Endometrial microvascular endothelial cells (primary cell): ENCODE results near the gene LSM12. TPM values are rescaled to one million over a fixed set of nuclear protein-coding genes. Genes with fewer than 3 reads are reported as not detected.
"Not testable (repeated sequence)": the region's sequence is repeated elsewhere in the genome, so short reads cannot be mapped to it uniquely, and the experiment has no call there.

ENCODE experiments used
- in situ Hi-C: cut with HindIII; loops from 2 replicates; pipeline ENCODE4 v1.10.0; 2017; ENCODE audit warnings: low sequenced_read_pairs, low pct_unique_long_range_greater_than_20kb; ENCODE audit errors: inconsistent ontology term
- total RNA-seq: library from RNA; depleted of rRNA; stranded (reverse); fragments of >200 nt; gene quantifications from one replicate; pipeline ENCODE4 v1.2.3, GENCODE V29; 2015; ENCODE audit errors: inconsistent ontology term

Gene LSM12
- total RNA-seq, 1 donor from 2014 or later = 61.8 TPM

DNA sequence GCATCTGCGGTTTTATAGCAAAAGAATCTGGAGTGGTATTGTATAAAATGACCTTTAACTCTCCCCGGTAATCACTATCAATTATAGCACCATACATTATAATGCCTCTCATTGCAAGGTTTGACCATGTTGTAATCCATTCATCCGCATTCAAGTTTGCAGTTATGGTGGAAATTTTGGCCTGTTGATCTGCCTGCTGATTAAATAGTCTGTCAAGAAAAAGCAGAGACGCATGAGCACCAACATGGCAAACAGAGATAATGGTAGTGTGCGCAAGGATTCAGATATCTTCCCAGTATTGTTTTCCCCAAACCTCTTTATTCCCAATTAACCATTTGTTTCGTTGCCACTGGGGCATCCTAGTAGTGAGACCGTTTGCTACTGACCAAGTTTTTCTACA is 45.2 kb downstream of the LSM12 start:
- in situ Hi-C loops = not testable (repeated sequence)

GRCh38 chr17:44014437-44015172 is 51.9 kb downstream of the LSM12 start, which contains the start of gene TMEM101:
TMEM101 (minus strand) TSS chr17:44014963; CDS start chr17:44014952, 11 bp downstream.
- in situ Hi-C loops = no loop called here

GRCh38 chr17:44014133-44014436 is 52.4 kb downstream of the LSM12 start:
- in situ Hi-C loops = no loop called here

DNA sequence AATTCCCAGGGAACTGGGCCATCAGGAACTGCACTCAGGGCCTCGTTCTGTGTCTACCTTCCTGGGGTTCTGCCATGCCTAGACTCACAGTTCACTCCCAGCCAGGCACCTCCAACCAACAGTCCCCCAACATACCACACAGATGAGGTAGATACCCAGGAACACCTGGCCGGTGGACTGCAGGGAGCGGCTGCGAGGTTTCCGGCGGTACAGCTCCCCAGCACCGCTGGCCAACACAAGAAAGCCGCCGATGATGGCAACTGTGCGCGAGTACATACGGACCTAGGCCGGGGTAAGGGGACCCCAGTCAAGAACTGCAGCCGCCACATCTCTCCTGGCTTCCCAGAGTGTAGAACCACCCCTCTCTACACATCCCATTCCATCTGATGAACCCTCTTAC is 53.6 kb downstream of the LSM12 start:
- in situ Hi-C loops = no loop called here

DNA sequence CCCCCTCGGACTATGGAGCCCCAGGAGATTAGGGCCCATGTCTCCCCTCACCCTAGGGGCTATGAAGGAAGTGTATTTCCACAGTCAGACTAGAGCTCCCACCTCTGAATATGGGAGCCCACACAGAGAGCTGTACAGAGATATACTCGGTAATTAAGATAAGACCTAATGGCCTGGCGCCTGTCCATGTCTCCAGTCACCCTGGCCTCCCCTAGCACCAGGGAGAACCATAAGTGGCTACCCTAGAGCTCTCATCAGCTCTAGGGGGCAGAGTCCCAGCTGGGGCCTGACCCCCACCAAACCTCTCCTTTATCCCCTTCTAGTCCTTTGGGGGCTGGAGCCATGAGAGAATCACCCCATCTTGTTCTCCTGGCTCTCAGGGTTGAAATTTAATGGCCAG is 54.1 kb downstream of the LSM12 start:
- in situ Hi-C loops = no loop called here

DNA sequence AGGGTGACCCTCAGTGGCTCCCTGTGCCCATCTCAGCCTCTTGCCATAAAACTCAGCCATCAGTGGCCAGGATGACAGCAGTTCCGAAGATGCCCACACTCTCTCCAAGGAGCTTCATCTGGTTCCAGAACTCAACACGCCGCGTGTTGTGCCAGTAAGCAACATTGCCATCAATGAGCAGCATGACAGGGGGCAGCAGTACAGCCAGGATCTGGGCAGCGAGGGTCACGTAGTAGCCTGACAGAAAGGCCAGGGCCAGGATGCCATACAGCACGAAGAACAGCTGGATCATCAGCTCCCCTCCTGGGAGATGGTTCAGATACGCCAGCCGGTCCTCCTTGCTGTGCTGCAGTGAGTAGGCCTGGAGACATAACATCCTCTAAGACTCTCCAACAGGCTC is 54.6 kb downstream of the LSM12 start:
- in situ Hi-C loops = no loop called here

GRCh38 chr17:44010966-44011647 is 55.4 kb downstream of the LSM12 start:
- in situ Hi-C loops = no loop called here

DNA sequence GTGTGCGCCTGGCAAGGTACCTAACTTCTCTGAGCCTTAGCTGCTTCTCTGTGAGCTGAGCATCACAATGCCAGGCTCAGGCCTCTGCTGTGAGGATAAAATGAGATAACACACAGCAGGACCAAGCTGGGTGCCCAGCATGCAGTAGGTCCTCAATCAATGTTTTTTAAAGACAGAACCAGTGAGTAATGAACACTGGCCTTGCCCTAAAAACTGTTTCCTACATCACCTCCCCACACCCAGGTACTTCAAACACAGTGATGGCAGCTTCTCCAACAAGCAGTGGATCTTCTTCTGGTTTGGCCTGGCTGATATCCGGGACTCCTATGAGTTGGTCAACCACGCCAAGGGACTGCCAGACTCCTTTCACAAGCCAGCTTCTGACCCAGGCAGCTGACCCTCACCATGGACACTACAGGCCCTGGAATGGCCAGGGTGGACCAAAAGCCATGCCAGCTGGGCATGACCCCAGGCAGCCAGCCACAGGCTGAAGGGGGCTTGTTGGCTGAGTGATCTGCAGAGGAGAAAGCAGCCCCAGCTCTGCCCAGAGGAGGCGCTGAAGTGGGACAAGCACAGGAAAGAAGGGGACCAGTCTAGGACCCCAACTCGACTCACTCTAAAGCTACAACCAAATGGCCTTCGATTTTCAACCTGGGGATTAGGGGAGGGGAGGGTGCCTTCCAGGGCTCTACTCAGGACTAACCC is 58.1 kb downstream of the LSM12 start:
- in situ Hi-C loops = no loop called here

- in situ Hi-C loops = no loop called here
Measured at GRCh38 chr17:44007346-44008204, 58.9 kb downstream of the LSM12 start.

GRCh38 chr17:44006598-44007345 is 59.7 kb downstream of the LSM12 start:
- in situ Hi-C loops = no loop called here

- in situ Hi-C loops = no loop called here
Measured at GRCh38 chr17:44006272-44006597, 60.2 kb downstream of the LSM12 start.

DNA sequence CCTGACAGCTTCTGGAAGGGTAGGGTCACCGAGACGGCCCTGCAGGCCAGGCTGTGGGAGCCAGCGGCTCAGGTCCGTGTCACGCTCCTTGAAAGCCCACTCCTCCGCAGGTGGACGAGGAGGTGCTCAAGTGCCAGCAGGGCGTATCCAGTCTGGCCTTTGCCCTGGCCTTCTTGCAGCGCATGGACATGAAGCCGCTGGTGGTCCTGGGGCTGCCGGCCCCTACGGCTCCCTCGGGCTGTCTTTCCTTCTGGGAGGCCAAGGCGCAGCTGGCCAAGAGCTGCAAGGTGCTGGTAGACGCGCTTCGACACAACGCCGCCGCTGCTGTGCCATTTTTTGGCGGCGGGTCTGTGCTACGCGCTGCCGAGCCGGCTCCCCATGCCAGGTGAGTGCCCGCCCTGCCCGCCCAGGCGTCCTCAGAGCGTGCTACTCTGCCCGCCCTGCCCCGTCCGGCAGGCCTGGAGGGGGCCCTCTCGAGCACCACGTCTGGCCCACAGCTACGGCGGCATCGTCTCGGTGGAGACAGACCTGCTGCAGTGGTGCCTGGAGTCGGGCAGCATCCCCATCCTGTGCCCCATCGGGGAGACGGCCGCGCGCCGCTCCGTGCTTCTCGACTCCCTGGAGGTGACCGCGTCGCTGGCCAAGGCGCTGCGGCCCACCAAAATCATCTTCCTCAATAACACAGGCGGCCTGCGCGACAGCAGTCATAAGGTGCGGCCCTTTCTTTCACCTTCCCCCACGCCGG is 60.8 kb downstream of the LSM12 start:
- in situ Hi-C loops = no loop called here

DNA sequence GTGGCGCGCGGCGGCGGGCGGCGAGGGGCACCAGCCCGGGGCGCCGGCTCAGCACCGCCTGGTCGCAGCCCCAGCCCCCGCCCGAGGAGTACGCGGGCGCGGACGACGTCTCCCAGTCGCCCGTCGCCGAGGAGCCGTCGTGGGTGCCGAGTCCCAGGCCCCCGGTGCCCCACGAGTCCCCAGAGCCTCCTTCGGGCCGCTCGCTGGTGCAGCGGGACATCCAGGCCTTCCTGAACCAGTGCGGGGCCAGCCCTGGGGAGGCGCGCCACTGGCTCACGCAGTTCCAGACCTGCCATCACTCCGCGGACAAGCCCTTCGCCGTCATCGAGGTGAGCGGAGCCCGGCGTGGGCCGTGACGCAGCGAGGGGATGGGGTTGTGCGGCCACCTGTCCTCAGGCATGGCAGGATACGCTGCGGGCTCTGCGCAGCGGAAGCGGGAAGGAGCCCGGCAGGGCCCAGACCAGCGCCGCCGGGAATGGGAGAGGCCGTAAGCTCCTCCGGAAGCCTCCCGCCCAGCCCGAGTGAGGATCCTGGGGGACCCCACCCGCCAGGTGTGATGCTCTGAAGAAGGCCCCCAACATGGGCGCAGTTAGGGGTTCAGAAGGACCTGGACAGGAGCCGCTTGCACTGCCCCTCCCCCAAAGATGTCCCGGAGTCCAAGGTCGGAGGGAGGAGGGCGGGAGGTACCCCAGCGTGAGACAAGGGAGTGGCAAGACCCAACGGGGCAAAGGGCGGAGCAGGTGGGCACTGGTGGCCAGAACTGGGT is 61.5 kb downstream of the LSM12 start:
- in situ Hi-C loops = no loop called here

GRCh38 chr17:44004077-44004760 is 62.3 kb downstream of the LSM12 start, which contains the start of gene NAGS:
NAGS (plus strand) TSS chr17:44004622; CDS start chr17:44004664, 42 bp downstream.
- in situ Hi-C loops = no loop called here

- in situ Hi-C loops = no loop called here
Measured at GRCh38 chr17:44002141-44002848, 64.2 kb downstream of the LSM12 start.

- in situ Hi-C loops = no loop called here
Measured at GRCh38 chr17:44001461-44001920, 65.0 kb downstream of the LSM12 start.
